ENCODE measurements around the gene TSR3.
A peak's percentile ranks its signal among the peaks of the same experiment; 100 is the strongest.

Gene TSR3

DNA sequence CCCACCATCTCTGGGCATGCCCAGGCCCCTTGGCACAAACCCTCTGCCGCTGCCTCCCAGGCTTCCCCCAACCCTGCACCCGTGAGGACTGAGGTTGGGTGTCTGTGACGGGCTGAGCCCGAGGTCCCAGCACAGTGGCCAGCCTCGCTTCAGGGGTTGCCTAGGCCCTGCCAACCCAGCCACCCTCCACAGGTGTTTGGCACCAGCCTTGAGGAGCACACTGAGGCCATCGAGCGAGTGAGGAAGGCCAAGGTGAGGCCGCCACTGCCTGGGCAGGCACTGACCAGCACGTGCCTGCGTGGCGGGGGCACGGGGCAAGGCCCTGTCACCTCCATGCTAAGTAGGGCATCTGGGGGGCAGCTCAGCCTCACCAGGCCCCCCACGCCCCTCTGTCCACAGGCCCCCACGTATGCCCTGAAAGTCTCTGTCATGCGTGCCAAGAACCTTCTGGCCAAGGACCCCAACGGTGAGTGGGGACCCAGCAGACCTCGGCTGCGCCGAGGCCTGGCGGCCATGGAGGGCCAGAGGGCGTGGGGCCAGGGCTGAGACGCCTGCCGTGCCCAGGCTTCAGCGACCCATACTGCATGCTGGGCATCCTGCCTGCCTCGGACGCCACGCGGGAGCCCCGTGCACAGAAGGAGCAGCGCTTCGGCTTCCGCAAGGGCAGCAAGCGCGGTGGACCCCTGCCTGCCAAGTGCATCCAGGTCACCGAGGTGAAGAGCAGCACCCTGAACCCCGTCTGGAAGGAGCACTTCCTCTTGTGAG, 10.8 kb downstream of the TSR3 start:
- no peak overlapping the region for H3K4me3 ChIP-seq (ENCODE audit: low read depth, low read length)
- TF ChIP-seq POLR2A (IDR thresholded peaks at IDR 0.05; ENCODE audit: extremely low read depth, insufficient read length) (no peak), MYC (IDR thresholded peaks at IDR 0.05; ENCODE audit: low read depth, low read length) (no peak)
- TF ChIP-seq, protein P1, sequence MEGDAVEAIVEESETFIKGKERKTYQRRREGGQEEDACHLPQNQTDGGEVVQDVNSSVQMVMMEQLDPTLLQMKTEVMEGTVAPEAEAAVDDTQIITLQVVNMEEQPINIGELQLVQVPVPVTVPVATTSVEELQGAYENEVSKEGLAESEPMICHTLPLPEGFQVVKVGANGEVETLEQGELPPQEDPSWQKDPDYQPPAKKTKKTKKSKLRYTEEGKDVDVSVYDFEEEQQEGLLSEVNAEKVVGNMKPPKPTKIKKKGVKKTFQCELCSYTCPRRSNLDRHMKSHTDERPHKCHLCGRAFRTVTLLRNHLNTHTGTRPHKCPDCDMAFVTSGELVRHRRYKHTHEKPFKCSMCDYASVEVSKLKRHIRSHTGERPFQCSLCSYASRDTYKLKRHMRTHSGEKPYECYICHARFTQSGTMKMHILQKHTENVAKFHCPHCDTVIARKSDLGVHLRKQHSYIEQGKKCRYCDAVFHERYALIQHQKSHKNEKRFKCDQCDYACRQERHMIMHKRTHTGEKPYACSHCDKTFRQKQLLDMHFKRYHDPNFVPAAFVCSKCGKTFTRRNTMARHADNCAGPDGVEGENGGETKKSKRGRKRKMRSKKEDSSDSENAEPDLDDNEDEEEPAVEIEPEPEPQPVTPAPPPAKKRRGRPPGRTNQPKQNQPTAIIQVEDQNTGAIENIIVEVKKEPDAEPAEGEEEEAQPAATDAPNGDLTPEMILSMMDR (IDR thresholded peaks at IDR 0.05; ENCODE audit: low read depth, low read length): no peak
- TF ChIP-seq, protein P2, sequence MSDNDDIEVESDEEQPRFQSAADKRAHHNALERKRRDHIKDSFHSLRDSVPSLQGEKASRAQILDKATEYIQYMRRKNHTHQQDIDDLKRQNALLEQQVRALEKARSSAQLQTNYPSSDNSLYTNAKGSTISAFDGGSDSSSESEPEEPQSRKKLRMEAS (IDR thresholded peaks at IDR 0.05; ENCODE audit: low read depth, low read length): no peak
- no peak for DNase-seq (ENCODE audit: low read depth)

DNA sequence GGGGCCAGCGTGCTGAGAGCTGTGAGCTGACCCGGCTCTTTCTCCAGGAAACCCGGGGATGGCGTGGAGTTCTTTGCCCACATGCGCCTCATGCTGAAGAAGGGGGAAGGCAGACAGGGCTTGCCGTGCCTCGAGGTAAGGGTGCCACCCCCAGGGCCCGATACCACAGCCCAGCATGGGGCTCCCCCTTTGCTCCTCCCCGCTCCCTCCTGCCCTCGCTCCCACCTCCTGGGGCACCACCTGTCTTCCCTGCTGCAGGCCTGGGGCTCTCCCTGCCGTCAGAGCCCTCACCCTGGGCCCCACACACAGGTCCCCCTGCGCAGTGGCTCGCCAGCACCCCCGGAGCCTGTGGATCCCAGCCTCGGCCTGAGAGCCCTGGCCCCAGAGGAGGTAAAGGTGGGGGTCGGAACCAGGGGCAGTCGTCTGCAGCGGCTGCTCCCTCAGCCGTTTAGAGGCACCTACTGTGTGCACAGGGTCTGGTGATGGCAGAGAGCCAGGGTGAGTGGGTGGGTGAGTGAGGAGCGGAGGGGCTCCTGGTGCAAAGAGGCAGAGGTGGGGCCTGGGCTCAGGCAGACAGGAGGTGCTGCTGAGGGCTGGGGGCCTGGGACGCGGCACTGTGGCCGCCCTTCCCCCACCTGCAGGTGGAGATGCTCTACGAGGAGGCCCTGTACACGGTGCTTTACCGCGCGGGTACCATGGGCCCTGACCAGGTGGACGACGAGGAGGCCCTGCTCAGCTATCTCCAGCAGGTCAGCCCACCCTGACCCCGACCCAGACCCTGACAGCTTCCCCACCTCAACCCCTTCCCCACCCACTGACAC, 12.6 kb downstream of the TSR3 start:
- DNase-seq (ENCODE audit: low read depth): no peak
- TF ChIP-seq, protein P2 (IDR thresholded peaks at IDR 0.05; ENCODE audit: low read depth, low read length): no peak
- TF ChIP-seq, protein P1 (IDR thresholded peaks at IDR 0.05; ENCODE audit: low read depth, low read length): no peak
- TF ChIP-seq MYC (IDR thresholded peaks at IDR 0.05; ENCODE audit: low read depth, low read length) (no peak), POLR2A (IDR thresholded peaks at IDR 0.05; ENCODE audit: extremely low read depth, insufficient read length) (no peak)
- no peak overlapping the region for H3K4me3 ChIP-seq (ENCODE audit: low read depth, low read length)

DNA sequence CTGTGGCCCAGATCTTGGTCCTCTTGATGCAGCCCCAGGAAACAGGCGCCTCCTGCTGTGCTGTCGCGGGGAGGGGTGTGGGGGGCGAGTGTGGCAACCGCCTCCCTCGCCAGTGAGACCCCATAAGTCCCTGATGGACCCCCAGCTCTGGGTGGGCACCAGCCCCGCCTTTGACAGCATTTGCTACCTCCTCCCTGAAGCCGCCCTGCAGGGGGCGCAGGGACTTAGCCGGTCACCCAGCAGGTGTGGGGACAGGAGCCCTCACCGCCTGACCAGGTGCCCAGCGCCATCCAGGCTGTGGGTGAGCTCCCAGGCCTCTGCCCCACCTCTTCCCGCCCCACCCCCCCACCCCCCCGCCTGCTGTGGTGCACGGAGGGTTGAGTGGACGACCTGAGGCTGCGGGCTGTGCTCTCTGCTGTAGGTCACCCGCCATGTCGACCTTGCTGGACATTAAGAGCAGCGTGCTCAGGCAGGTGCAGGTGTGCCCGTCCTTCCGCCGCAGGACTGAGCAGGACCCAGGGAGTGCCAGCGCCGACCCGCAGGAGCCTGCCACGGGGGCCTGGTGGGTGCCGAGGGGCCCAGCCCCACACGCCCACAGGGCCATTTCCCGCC, 13.5 kb downstream of the TSR3 start:
- no peak for TF ChIP-seq POLR2A (IDR thresholded peaks at IDR 0.05; ENCODE audit: extremely low read depth, insufficient read length)
- TF ChIP-seq, protein P1 (IDR thresholded peaks at IDR 0.05; ENCODE audit: low read depth, low read length): peak; percentile 32
- TF ChIP-seq MYC (IDR thresholded peaks at IDR 0.05; ENCODE audit: low read depth, low read length): no peak
- TF ChIP-seq, protein P2 (IDR thresholded peaks at IDR 0.05; ENCODE audit: low read depth, low read length): no peak
- DNase-seq (ENCODE audit: low read depth): peak; percentile 28
- H3K4me3 ChIP-seq (ENCODE audit: low read depth, low read length): no peak overlapping the region

DNA sequence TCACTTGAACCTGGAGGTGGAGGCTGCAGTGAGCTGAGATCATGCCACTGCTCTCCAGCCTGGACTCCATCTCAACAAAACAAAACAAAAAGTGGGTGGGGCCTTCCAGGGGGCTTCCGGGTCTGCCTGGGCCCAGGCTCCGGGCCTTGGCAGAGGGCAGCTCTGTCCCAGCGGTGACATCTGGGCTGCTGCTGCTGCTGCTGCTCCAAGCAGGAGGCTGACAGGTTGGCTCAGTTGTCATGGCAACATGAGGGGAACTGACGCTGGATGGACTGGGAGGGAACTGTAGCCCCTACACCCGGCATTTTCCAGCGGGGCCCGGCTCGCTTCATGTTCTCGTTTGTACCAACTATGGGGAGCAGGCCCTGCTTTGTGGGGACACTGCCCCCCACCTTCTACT, 14.2 kb downstream of the TSR3 start:
- DNase-seq (ENCODE audit: low read depth): peak; percentile 32
- TF ChIP-seq, protein P1 (IDR thresholded peaks at IDR 0.05; ENCODE audit: low read depth, low read length): no peak
- TF ChIP-seq, protein P2 (IDR thresholded peaks at IDR 0.05; ENCODE audit: low read depth, low read length): no peak
- TF ChIP-seq MYC (IDR thresholded peaks at IDR 0.05; ENCODE audit: low read depth, low read length) (no peak), POLR2A (IDR thresholded peaks at IDR 0.05; ENCODE audit: extremely low read depth, insufficient read length) (no peak)
- no peak overlapping the region for H3K4me3 ChIP-seq (ENCODE audit: low read depth, low read length)

DNA sequence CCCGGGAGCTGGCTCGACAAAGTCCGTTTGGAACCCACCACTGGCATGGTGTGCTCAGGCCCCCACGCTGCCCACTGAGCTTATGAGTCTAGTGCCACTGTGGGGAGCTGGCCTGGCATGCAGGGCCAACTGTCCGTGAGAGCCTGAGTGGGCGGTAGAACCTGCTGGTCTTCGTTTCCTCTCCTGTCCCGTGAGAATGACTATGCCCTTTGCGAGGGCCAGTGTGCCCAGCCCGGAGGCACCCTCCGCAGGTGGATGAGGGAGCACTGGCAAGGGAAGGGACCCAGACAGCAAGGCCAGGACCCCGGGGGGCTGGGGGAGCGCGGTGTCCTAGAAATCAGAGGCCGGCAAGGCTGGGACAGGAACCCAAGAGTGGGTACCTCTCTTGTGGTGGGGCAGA, 15.1 kb downstream of the TSR3 start:
- DNase-seq (ENCODE audit: low read depth): no peak
- TF ChIP-seq, protein P2 (IDR thresholded peaks at IDR 0.05; ENCODE audit: low read depth, low read length): no peak
- TF ChIP-seq MYC (IDR thresholded peaks at IDR 0.05; ENCODE audit: low read depth, low read length) (no peak), POLR2A (IDR thresholded peaks at IDR 0.05; ENCODE audit: extremely low read depth, insufficient read length) (no peak)
- TF ChIP-seq, protein P1 (IDR thresholded peaks at IDR 0.05; ENCODE audit: low read depth, low read length): no peak
- H3K4me3 ChIP-seq (ENCODE audit: low read depth, low read length): no peak overlapping the region

Data from NB4 (cell line).